Myocyte (in vitro differentiated cells): ENCODE data around the gene RTBDN. TPM values are rescaled to one million over a fixed set of nuclear protein-coding genes. Genes with fewer than 3 reads are reported as not detected.
"Not testable (repeated sequence)": the region's sequence is repeated elsewhere in the genome, so short reads cannot be mapped to it uniquely, and the experiment has no call there.

Experiments
- DNase-seq: peaks from one replicate; pipeline ENCODE4 v3.0.0-alpha.2; 2012; ENCODE audit warnings: low read depth
- total RNA-seq: library from RNA; depleted of rRNA; stranded (reverse); fragments of >200 nt; gene quantifications from 2 replicates; pipeline ENCODE4 v1.2.3, GENCODE V29; 2014

RTBDN gene
- total RNA-seq, 1 donor from 2014 or later: not detected

GRCh38 chr19:12825254-12826131 lies 8.9 kb downstream of the RTBDN start:
- DNase-seq: no peak

- DNase-seq: no peak
These were observed 12.6 kb downstream of the RTBDN start for GRCh38 chr19:12821761-12822160.

- not testable (repeated sequence) for DNase-seq
These were observed 16.6 kb downstream of the RTBDN start for GRCh38 chr19:12817810-12818209.

GRCh38 chr19:12817188-12817587 lies 17.2 kb downstream of the RTBDN start:
- not testable (repeated sequence) for DNase-seq

GRCh38 chr19:12815088-12815487 lies 19.3 kb downstream of the RTBDN start:
- no peak for DNase-seq

GRCh38 chr19:12806242-12807081 lies 27.9 kb downstream of the RTBDN start, which contains the start of gene RNASEH2A:
Gene RNASEH2A, plus strand, starts transcription at chr19:12806584. Its CDS starts 90 bp downstream, at chr19:12806674.
- DNase-seq: peak; percentile 90

- no peak for DNase-seq
These were observed 30.3 kb downstream of the RTBDN start for GRCh38 chr19:12804051-12804450.

GRCh38 chr19:12802267-12803106 lies 31.9 kb downstream of the RTBDN start:
- DNase-seq: no peak

- peak; percentile 63 for DNase-seq
These were observed 32.7 kb downstream of the RTBDN start, which contains the start of the genes PRDX2 and THSD8 for GRCh38 chr19:12801466-12802266. Gene PRDX2, minus strand, starts transcription at chr19:12801800. Its CDS starts 539 bp downstream, at chr19:12801261. Gene THSD8, plus strand, starts transcription at chr19:12802069. Its CDS starts 3 bp downstream, at chr19:12802072.

GRCh38 chr19:12800923-12801465 lies 33.4 kb downstream of the RTBDN start:
- no peak for DNase-seq

- DNase-seq: no peak
These were observed 34.0 kb downstream of the RTBDN start for GRCh38 chr19:12800466-12800770.

GRCh38 chr19:12799742-12800465 lies 34.5 kb downstream of the RTBDN start:
- no peak for DNase-seq

- not testable (repeated sequence) for DNase-seq
These were observed 36.8 kb downstream of the RTBDN start for GRCh38 chr19:12797607-12798006.

GRCh38 chr19:12797141-12797587 lies 37.2 kb downstream of the RTBDN start:
- no peak for DNase-seq

GRCh38 chr19:12796146-12797071 lies 38.0 kb downstream of the RTBDN start:
- DNase-seq: peak; percentile 84

GRCh38 chr19:12794971-12795381 lies 39.4 kb downstream of the RTBDN start:
- peak; percentile 9 for DNase-seq

- peak; percentile 38 for DNase-seq
These were observed 40.0 kb downstream of the RTBDN start for GRCh38 chr19:12794196-12794941.
